Measurements from ENCODE around the gene CSRP2.

CSRP2 gene

GRCh38 chr12:76890151-76891143 lies 11.6 kb upstream of the CSRP2 start:
- no peak for DNase-seq

- DNase-seq = no peak
Measured at GRCh38 chr12:76888775-76889174, 10.0 kb upstream of the CSRP2 start.

DNA sequence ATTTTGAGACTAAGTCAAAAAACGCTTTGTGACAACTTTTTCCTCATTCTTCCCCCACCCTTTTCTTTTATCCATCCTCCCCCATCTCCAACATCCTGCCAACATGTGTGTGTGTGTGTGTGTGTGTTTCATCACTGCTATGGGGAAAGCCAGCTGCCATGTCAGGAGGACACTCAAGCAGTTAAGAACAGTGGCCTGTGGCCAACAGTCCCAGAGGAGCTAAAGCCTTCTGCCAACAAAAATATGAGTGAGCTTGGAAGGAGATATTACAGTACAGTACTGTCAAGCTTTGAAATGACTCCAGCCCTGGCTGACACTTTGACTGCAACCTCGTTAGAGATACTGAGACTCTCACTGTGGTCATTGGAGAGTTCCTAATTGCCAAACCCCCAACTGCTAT lies 5.0 kb upstream of the CSRP2 start:
- no peak for DNase-seq

GRCh38 chr12:76883151-76883550 lies 4.3 kb upstream of the CSRP2 start:
- DNase-seq = no peak

DNA sequence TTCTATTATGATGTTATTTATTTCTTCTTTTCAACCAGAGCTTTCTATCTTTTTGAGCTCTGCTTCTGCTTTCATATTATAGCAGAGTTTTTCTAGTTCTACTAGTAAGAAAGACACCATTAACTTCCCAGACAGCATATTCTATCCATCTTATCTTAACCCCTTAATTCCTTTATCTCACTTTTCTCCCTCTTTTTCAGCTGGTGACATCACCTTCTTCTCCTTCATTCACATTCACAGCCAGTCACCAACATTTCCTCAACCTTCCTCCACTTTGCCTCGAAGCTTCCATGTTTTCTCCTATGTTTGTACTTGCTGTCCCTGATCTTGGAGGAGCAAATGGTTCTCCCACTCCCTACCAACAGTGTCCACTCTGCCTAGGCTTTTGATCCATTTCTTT lies 3.5 kb upstream of the CSRP2 start:
- DNase-seq = no peak

- DNase-seq = no peak
Measured at GRCh38 chr12:76881142-76881541, 2.3 kb upstream of the CSRP2 start.

- DNase-seq = no peak
Measured at GRCh38 chr12:76880519-76881023, 1.8 kb upstream of the CSRP2 start.

- no peak for DNase-seq
Measured at GRCh38 chr12:76879710-76880518, 1.1 kb upstream of the CSRP2 start.

DNA sequence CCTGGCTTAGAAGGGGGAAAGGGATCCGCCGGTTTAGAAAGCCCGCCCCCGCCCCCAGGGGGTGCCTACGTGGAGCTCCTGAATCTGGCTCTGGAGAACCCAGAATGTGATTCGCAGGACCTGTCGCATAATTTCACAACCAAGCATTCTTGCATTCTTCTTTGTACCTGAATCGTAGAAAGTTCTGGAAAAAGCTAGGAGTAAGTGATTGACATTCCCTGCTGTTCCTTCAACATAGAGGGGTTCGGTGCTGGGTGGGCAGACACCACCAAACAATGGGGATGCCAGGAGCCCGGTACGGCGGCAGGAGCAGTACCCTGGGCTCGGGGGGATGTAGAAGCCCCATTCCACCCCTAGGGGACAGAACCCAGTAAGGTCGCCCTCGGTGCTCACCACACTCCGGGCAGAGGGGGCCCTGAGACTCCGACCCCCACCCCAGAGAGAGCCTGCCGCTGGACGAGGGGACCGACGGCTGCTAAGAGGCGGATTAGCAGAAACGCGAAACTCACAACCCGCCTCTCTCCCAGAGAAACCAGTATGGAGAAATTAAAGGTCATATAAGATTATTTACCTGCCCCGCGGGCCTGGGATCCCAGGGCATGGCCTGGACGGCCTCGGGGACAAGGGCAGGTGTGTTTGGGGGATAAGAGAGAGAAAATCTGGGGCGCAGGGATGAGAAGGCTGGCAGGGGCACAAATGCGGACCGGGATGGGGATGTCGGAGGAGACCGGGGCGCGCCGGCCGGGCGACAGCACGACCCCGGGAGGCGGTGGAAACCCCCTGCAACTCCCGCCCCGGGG lies 520 bp downstream of the CSRP2 start:
- no peak for DNase-seq

DNA sequence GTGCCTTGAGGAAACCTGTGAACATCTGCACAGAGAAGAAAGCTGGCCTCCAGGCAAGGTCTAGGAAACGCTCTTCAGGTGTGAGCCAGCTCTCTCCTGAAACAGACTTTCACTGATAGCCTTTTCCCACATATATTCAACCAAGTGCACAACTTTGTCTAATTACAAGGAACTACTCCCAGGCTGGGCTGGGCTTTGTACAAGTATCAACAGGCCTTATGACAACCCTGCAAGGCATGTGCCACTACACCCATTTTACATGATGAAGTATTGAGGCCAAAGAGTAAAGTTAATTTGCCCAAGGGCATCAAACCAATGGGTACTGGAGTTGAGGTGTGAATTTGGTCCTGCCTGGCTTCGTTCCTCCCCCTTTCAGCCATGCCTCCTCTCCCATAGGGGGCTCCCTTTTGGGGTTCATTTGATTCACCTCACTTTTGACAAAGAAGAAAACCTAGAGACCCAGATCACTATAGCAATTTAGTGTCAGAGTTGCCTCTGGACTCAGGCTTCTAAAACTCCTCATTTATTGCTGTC lies 2.1 kb downstream of the CSRP2 start:
- DNase-seq = no peak

DNA sequence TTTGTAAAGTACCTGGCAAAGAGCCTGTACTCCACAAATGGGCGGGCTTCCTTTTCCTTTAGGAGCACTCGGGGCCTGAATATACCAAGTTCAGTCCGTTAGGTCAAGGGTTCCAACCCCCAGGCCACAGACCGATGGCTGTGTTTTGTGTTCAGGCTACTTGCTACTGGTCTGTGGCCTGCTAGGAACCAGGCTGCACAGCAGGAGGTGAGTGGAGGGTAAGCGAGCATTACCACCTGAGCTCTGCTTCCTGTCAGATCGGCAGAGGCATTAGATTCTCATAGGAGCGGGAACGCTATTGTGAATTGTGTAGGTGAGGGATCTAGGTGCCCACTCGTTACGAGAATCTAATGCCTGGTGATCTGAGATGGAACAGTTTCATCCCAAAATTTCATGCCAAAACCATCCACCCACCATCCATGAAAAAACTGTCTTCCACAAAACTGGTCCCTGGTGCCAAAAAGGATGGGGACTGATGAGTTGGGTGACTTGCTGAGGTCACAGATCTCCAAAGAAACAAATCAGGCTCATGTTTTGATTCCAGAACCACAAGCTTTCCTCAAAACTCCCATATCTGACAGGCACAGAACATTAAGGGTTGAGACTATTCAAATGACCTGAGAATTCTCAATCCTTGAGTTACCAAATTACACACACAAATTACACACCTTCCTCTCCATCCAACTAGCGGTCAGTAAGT lies 4.2 kb downstream of the CSRP2 start:
- no peak for DNase-seq

DNA sequence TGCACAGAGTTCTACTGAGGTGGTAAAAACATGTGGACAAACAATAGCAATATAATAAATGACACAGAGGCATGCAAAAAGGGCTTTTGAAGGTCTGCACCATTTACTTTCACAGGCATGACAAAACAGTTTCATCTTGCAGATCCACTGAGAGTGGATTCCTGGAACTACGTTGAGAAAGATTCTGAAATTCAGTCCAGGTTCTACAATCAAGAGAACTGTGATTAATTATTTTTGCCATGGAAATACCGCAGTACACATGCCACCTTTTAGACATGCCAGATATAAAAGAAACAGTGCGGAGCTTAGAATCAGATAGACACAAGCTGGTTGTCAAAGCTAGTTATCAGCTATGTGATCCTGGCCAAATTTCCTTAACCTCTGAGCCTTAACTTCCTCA lies 4.8 kb downstream of the CSRP2 start:
- DNase-seq = no peak

GRCh38 chr12:76872415-76872814 lies 6.4 kb downstream of the CSRP2 start:
- no peak for DNase-seq

DNA sequence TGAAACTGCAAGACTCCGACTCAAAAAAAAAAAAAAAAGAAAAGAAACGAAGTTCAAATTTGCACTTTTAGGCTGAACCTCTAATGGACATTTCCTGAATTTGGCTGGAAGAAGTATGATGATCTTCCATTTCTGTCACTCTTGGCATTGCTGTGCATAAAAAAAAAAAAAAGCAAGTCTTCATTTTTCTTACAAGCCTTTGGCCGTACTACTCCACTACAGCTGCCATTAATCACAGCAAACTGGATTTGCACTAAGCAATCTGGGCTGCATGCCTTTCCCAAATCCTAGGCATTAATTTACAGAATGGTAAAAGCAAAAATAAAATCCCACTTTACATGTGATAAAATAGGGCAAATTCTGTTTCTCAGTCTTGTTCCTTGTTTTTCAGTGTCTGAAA lies 7.1 kb downstream of the CSRP2 start:
- no peak for DNase-seq

DNA sequence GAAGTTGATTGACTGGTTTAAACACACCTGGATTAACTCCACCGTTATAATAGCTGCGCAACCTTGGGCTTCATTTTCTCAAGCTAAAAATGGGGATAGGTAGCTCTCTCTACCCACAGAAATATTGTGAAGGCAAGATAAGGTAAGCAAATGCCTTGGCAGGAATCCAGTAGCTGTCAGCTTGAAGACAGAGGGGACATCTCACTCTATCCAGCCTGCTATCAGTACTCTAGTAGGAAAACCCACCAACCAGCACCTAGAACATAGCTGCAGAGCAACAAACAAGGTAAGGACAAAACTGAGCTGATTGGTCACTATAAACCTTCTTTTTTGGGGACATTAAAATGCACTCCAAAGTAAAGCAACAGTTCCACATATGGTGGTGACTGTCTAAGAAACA lies 7.7 kb downstream of the CSRP2 start:
- DNase-seq = no peak

GRCh38 chr12:76866726-76867125 lies 12.1 kb downstream of the CSRP2 start:
- no peak for DNase-seq

DNA sequence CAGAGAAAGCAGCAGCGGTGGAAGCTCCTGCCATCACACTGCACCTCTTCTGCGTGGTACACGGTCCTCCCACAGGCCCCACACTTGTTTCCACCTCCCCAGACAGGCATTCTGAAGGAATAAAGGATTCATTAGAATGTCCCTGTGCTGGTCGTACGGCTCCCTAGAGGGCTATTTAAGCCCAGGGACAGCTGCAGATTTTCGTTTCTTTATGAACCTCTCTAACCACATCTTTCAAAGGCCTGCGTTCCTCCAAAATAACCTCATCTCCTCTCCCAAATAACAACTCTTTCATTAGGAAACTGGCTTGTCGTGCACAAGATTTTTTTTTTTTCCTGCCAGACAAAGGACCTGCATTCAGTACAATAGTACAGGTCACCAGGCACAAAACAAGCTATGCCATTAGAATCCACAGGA lies 12.7 kb downstream of the CSRP2 start:
- DNase-seq = no peak

DNA sequence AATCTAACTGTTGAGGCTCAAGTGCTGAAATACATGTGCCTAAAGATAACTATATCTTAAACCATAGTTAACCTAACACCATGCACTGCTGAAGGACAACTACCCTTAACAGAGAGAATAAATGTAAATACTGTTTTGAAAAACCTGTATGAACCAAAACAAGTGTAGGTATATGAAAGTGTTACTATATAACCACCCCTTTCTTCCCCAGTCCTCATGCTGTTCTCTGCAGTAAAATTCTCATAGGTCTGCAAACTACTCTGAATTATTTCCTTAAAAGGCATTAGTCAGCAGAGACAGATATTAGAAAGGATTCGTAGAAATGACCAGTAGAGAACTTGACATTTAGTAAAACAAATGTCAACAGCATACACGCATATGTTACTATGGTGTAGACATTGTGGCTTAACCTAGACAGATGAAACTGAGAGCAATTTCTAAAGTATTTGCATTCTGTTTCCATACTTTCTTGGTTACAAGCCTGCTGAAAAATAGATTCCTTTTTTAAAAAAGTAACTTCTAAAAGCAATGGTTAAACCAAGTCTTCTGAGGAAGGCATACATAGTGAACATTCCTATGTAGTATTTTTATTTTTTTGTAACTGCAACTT lies 13.9 kb downstream of the CSRP2 start:
- no peak for DNase-seq

- DNase-seq = no peak
Measured at GRCh38 chr12:76863837-76864236, 15.0 kb downstream of the CSRP2 start.

GRCh38 chr12:76863005-76863670 lies 15.7 kb downstream of the CSRP2 start:
- no peak for DNase-seq

GRCh38 chr12:76860256-76860655 lies 18.6 kb downstream of the CSRP2 start:
- DNase-seq = no peak
